ENCODE measurements around the gene COA1. TPM values are rescaled to one million over a fixed set of nuclear protein-coding genes. Genes with fewer than 3 reads are reported as not detected.

COA1 gene
- total RNA-seq, 2 donors from 2014 or later: 104 to 144 TPM

DNA sequence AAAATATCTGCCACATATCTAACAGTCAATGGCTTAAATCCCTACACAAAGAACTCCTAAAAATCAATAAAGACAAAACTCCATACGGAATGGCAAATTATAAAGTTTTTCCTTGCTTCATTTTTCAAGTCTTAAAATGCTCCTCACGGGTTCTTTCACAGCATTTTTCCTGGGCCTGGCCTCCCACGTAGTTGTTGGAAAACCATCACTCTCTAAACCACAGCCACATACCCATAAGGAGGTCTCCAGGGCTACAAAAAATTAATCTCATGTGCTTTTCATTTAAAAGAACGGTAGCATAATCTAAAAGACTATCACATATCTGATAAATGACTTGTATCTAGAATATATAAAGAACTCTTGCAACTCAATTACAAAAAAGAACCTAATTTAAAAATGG is 2.9 kb downstream of the COA1 start:
- WGBS, 2 experiments (ENCODE audit: insufficient coverage in 1 of 2, insufficient read length in 1 of 2): 84 to 93% methylated on average over 3 to 4 of the region's 4 CpGs
- Histone ChIP-seq H3K9me3 (ENCODE audit: control insufficient read depth, low read length) (no peaks in the 10 kb centered on the region), H3K27me3 (ENCODE audit: control insufficient read depth, insufficient read depth, low read length, poor library complexity, severe bottlenecking) (no peaks in the 10 kb centered on the region), H3K4me3 (ENCODE audit: low read length) (no peak overlapping the region), H3K9ac (ENCODE audit: extremely low read depth, low read length, poor library complexity, severe bottlenecking) (no peak overlapping the region), H3K36me3 (ENCODE audit: control insufficient read depth, insufficient read depth, low read length) (peaks cover 5% of the 10 kb centered on the region), H3K27ac (ENCODE audit: low read depth, low read length) (no peak overlapping the region), H3K4me1 (ENCODE audit: control insufficient read depth, insufficient read depth, low read length) (no peaks in the 10 kb centered on the region)
- Mint-ChIP-seq H3K4me3 (no peak overlapping the region), H3K9me3 (no peaks in the 10 kb centered on the region), H3K36me3 (ENCODE audit: low read depth) (peaks cover 16% of the 10 kb centered on the region), H3K27me3 (ENCODE audit: insufficient read depth) (peaks cover 2% of the 10 kb centered on the region), H3K4me1 (peaks cover 13% of the 10 kb centered on the region), H3K27ac (no peak overlapping the region)
- DNase-seq: no peak
- TF ChIP-seq, protein P1, sequence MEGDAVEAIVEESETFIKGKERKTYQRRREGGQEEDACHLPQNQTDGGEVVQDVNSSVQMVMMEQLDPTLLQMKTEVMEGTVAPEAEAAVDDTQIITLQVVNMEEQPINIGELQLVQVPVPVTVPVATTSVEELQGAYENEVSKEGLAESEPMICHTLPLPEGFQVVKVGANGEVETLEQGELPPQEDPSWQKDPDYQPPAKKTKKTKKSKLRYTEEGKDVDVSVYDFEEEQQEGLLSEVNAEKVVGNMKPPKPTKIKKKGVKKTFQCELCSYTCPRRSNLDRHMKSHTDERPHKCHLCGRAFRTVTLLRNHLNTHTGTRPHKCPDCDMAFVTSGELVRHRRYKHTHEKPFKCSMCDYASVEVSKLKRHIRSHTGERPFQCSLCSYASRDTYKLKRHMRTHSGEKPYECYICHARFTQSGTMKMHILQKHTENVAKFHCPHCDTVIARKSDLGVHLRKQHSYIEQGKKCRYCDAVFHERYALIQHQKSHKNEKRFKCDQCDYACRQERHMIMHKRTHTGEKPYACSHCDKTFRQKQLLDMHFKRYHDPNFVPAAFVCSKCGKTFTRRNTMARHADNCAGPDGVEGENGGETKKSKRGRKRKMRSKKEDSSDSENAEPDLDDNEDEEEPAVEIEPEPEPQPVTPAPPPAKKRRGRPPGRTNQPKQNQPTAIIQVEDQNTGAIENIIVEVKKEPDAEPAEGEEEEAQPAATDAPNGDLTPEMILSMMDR (conservative IDR thresholded peaks at IDR 0.05): no peak

DNA sequence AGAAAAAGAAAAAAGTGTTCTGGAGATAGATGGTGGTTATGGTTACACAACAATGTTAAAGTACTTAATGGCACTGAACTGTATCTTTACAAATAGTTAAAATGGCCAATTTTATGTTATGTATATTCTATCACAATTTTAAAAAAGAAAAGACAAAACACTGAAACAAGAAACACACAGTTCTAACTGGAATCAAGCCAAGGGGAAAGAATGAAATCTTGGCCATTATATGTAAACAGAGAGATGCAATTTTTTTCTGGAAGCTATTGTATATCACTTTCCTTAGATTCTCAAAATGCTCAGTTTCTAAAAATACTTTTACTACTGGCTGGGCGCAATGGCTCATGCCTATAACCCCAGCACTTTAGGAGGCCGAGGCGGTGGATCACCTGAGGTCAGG is 4.1 kb downstream of the COA1 start:
- Histone ChIP-seq H3K36me3 (ENCODE audit: control insufficient read depth, insufficient read depth, low read length) (peaks cover 7% of the 10 kb centered on the region), H3K9me3 (ENCODE audit: control insufficient read depth, low read length) (no peaks in the 10 kb centered on the region), H3K27me3 (ENCODE audit: control insufficient read depth, insufficient read depth, low read length, poor library complexity, severe bottlenecking) (no peaks in the 10 kb centered on the region), H3K4me3 (ENCODE audit: low read length) (no peak overlapping the region), H3K9ac (ENCODE audit: extremely low read depth, low read length, poor library complexity, severe bottlenecking) (no peak overlapping the region), H3K27ac (ENCODE audit: low read depth, low read length) (no peak overlapping the region), H3K4me1 (ENCODE audit: control insufficient read depth, insufficient read depth, low read length) (no peaks in the 10 kb centered on the region)
- no peak for DNase-seq
- Mint-ChIP-seq H3K9me3 (no peaks in the 10 kb centered on the region), H3K4me1 (peaks cover 11% of the 10 kb centered on the region), H3K36me3 (ENCODE audit: low read depth) (peaks cover 22% of the 10 kb centered on the region), H3K27ac (no peak overlapping the region), H3K27me3 (ENCODE audit: insufficient read depth) (no peaks in the 10 kb centered on the region), H3K4me3 (no peak overlapping the region)
- TF ChIP-seq, protein P1 (conservative IDR thresholded peaks at IDR 0.05): no peak
- 90 to 98% methylated on average over 3 of the region's 3 CpGs for WGBS, 2 experiments (ENCODE audit: insufficient coverage in 1 of 2, insufficient read length in 1 of 2)

DNA sequence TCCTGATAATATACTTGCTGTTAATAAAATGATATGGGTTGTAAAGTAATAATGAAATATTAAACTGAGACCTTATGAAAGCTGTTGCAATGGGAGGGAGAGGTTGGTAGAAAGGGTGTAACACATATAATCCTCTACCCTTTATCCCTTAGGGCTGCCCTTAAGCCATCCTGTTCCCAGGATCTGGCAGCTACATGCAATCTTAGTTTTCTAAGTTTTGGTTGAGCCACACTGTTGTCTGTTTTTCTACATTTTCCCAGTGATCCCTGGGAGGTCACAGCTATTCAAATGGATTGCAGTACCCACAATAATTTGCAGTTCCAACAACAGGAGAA is 6.3 kb downstream of the COA1 start:
- Histone ChIP-seq H3K9me3 (ENCODE audit: control insufficient read depth, low read length) (no peaks in the 10 kb centered on the region), H3K36me3 (ENCODE audit: control insufficient read depth, insufficient read depth, low read length) (peaks cover 7% of the 10 kb centered on the region), H3K27ac (ENCODE audit: low read depth, low read length) (no peak overlapping the region), H3K4me3 (ENCODE audit: low read length) (no peak overlapping the region), H3K27me3 (ENCODE audit: control insufficient read depth, insufficient read depth, low read length, poor library complexity, severe bottlenecking) (no peaks in the 10 kb centered on the region), H3K9ac (ENCODE audit: extremely low read depth, low read length, poor library complexity, severe bottlenecking) (no peak overlapping the region), H3K4me1 (ENCODE audit: control insufficient read depth, insufficient read depth, low read length) (no peaks in the 10 kb centered on the region)
- H3K4me1 Mint-ChIP-seq: peaks cover 3% of the 10 kb centered on the region
- DNase-seq: no peak
- TF ChIP-seq, protein P1 (conservative IDR thresholded peaks at IDR 0.05): no peak
- H3K9me3 Mint-ChIP-seq: no peaks in the 10 kb centered on the region
- peaks cover 29% of the 10 kb centered on the region for H3K36me3 Mint-ChIP-seq (ENCODE audit: low read depth)
- H3K27ac Mint-ChIP-seq: no peak overlapping the region
- no peak overlapping the region for H3K4me3 Mint-ChIP-seq
- no peaks in the 10 kb centered on the region for H3K27me3 Mint-ChIP-seq (ENCODE audit: insufficient read depth)
